ENCODE results near the gene VWF.

The VWF gene

GRCh38 chr12:6049587-6049986 is 74.9 kb downstream of the VWF start:
- in situ Hi-C loops (cut with HindIII; ENCODE audit: low sequenced_read_pairs): no loop called here
- no peak for DNase-seq (ENCODE audit: low read depth)
- TF ChIP-seq, protein P1, sequence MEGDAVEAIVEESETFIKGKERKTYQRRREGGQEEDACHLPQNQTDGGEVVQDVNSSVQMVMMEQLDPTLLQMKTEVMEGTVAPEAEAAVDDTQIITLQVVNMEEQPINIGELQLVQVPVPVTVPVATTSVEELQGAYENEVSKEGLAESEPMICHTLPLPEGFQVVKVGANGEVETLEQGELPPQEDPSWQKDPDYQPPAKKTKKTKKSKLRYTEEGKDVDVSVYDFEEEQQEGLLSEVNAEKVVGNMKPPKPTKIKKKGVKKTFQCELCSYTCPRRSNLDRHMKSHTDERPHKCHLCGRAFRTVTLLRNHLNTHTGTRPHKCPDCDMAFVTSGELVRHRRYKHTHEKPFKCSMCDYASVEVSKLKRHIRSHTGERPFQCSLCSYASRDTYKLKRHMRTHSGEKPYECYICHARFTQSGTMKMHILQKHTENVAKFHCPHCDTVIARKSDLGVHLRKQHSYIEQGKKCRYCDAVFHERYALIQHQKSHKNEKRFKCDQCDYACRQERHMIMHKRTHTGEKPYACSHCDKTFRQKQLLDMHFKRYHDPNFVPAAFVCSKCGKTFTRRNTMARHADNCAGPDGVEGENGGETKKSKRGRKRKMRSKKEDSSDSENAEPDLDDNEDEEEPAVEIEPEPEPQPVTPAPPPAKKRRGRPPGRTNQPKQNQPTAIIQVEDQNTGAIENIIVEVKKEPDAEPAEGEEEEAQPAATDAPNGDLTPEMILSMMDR (IDR thresholded peaks at IDR 0.05; ENCODE audit: low read depth, low read length, missing control alignments): no peak
- H3K4me3 ChIP-seq (ENCODE audit: low read depth, low read length): no peak overlapping the region

GRCh38 chr12:6047249-6048237 is 76.9 kb downstream of the VWF start:
- TF ChIP-seq, protein P1 (IDR thresholded peaks at IDR 0.05; ENCODE audit: low read depth, low read length, missing control alignments): no peak
- in situ Hi-C loops (cut with HindIII; ENCODE audit: low sequenced_read_pairs): no loop called here
- H3K4me3 ChIP-seq (ENCODE audit: low read depth, low read length): no peak overlapping the region
- DNase-seq (ENCODE audit: low read depth): no peak

GRCh38 chr12:6046511-6047180 is 77.8 kb downstream of the VWF start:
- H3K4me3 ChIP-seq (ENCODE audit: low read depth, low read length): no peak overlapping the region
- TF ChIP-seq, protein P1 (IDR thresholded peaks at IDR 0.05; ENCODE audit: low read depth, low read length, missing control alignments): no peak
- in situ Hi-C loops (cut with HindIII; ENCODE audit: low sequenced_read_pairs): no loop called here
- DNase-seq (ENCODE audit: low read depth): no peak

GRCh38 chr12:6045438-6045837 is 79.0 kb downstream of the VWF start:
- in situ Hi-C loops (cut with HindIII; ENCODE audit: low sequenced_read_pairs): no loop called here
- H3K4me3 ChIP-seq (ENCODE audit: low read depth, low read length): no peak overlapping the region
- TF ChIP-seq, protein P1 (IDR thresholded peaks at IDR 0.05; ENCODE audit: low read depth, low read length, missing control alignments): no peak
- DNase-seq (ENCODE audit: low read depth): no peak

DNA sequence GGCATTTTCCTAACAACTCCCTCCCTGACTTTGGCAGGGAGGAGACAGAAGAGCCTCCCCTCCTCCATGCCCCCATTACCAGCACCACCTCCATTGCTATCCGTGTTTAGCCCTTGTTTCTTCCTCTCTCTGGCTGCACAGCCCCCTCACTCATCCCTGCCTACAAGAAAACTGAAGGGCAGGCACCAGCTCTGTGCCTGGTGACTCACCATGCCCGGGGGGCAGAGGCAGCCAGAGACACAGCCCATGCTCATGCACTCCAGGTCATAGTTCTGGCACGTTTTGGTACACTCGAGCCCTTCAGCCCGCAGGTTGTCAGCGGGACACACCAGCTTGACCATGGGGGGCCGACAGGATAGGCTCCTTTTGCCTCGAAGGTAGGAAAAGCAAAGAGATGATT is 80.4 kb downstream of the VWF start:
- TF ChIP-seq, protein P1 (IDR thresholded peaks at IDR 0.05; ENCODE audit: low read depth, low read length, missing control alignments): no peak
- no peak for DNase-seq (ENCODE audit: low read depth)
- in situ Hi-C loops (cut with HindIII; ENCODE audit: low sequenced_read_pairs): no loop called here
- H3K4me3 ChIP-seq (ENCODE audit: low read depth, low read length): no peak overlapping the region

- in situ Hi-C loops (cut with HindIII; ENCODE audit: low sequenced_read_pairs): no loop called here
- no peak overlapping the region for H3K4me3 ChIP-seq (ENCODE audit: low read depth, low read length)
- TF ChIP-seq, protein P1 (IDR thresholded peaks at IDR 0.05; ENCODE audit: low read depth, low read length, missing control alignments): no peak
- no peak for DNase-seq (ENCODE audit: low read depth)
Measured at GRCh38 chr12:6042446-6042845, 82.0 kb downstream of the VWF start.

All from astrocyte of the cerebellum (primary cell).